ENCODE results near the gene ZSCAN5B. TPM values are rescaled to one million over a fixed set of nuclear protein-coding genes. Genes with fewer than 3 reads are reported as not detected.
"Not testable (repeated sequence)": the region's sequence is repeated elsewhere in the genome, so short reads cannot be mapped to it uniquely, and the experiment has no call there.

Gene ZSCAN5B, protein sequence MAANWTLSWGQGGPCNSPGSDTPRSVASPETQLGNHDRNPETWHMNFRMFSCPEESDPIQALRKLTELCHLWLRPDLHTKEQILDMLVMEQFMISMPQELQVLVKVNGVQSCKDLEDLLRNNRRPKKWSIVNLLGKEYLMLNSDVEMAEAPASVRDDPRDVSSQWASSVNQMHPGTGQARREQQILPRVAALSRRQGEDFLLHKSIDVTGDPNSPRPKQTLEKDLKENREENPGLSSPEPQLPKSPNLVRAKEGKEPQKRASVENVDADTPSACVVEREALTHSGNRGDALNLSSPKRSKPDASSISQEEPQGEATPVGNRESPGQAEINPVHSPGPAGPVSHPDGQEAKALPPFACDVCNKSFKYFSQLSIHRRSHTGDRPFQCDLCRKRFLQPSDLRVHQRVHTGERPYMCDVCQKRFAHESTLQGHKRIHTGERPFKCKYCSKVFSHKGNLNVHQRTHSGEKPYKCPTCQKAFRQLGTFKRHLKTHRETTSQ
- total RNA-seq (2012; rRNA removed) = under 0.01 TPM in 1 of 2 replicates, not detected in the other

DNA sequence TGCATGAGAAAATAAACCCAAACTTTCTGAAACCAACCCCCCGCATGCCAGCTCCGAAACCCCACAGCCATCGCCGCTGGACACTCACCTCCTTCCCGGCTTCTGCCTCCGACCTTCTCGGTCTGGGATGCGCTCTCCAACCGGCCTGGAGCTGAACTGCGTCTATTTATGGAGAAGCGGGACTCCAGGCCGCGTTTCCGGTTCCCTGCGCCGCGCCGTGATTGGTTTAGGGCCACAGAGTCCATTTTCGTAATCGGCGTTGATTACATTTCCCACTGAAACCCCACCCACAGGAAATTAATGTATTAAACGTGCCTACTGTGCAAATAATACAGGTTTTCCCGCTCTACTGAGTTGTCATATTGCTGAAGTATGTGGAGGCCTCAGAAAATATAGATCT is at the start of gene ZSCAN5B:
ZSCAN5B (minus strand) TSS at position 138 of the 400 bp plus-strand sequence. CDS start 4,731 bp downstream, outside the sequence.
- H3K27me3 ChIP-seq (ENCODE audit: control insufficient read depth, insufficient read depth, low read length); H3K4me2 ChIP-seq (ENCODE audit: low read length); H3K9me3 ChIP-seq (replicated peaks; ENCODE audit: low read length): not testable (repeated sequence)

GRCh38 chr19:56245764-56246163 is 48.2 kb upstream of the ZSCAN5B start:
- not testable (repeated sequence) for H3K9me3 ChIP-seq (replicated peaks; ENCODE audit: low read length); H3K9ac ChIP-seq (ENCODE audit: low read depth, low read length); H3K4me1 ChIP-seq (ENCODE audit: control insufficient read depth, insufficient read depth, low read length); H3K4me3 ChIP-seq (ENCODE audit: low read length); H3K36me3 ChIP-seq (ENCODE audit: insufficient read depth, low read length); H3K4me2 ChIP-seq (ENCODE audit: low read length); H3K27me3 ChIP-seq (ENCODE audit: control insufficient read depth, insufficient read depth, low read length)

More for the DNA sequence above, at the start of gene ZSCAN5B:
- not testable (repeated sequence) for H3K4me1 ChIP-seq (ENCODE audit: control insufficient read depth, insufficient read depth, low read length); H3K4me3 ChIP-seq (ENCODE audit: low read length); H3K9ac ChIP-seq (ENCODE audit: low read depth, low read length); H3K36me3 ChIP-seq (ENCODE audit: insufficient read depth, low read length)

DNA sequence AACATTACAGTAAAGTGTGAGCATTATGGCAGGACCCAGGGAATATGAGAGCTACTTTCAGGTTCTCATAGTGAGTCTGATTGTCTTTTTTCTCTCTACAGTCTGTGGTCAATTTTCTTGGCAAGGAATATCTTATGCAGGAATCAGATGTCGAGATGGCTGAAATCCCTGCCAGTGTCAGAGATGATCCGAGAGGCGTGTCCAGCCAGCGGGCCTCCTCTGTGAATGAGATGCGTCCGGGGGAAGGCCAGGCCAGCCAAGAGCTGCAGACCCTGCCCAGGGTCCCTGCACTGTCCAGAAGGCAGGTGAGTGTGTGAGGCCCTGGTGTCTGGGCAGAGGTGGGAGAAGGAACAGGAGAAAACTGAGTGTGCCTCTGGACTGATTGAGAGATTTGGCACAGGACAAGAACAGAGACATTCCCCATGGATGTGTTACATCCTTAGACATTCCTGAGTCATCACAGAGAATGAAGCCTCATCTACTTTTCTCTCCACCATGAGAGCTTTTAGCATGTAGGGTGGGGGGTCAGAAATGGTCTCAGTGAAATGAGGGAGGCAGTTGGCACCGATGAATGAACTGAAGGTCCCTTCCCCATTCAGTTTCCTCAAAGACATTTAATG is 47.6 kb upstream of the ZSCAN5B start:
- H3K9me3 ChIP-seq (replicated peaks; ENCODE audit: low read length) = no peaks in the 10 kb centered on the region
- no peaks in the 10 kb centered on the region for H3K4me1 ChIP-seq (ENCODE audit: control insufficient read depth, insufficient read depth, low read length)
- no peaks in the 10 kb centered on the region for H3K27me3 ChIP-seq (ENCODE audit: control insufficient read depth, insufficient read depth, low read length)
- H3K36me3 ChIP-seq (ENCODE audit: insufficient read depth, low read length) = no peaks in the 10 kb centered on the region
- no peak overlapping the region for H3K9ac ChIP-seq (ENCODE audit: low read depth, low read length)
- peak overlapping the region; percentile 19 for H3K4me3 ChIP-seq (ENCODE audit: low read length)
- peak overlapping the region; percentile 61 for H3K4me2 ChIP-seq (ENCODE audit: low read length)

DNA sequence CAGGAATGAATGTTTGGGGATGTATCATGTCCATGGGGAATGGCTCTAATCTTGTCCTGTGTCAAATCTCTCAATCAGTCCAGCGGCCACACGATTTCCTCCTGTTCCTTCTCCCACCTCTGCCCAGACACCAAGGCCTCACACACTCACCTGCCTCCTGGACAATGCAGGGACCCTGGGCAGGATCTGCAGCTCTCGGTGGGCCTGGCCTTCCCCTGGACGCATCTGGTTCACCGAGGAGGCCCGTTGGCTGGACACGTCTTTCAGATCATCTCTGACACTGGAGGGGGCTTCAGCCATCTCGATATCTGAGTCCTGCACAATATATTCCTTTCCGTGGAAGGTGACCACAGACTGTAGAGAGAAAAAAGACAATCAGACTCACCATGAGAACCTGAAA is 25.9 kb upstream of the ZSCAN5B start:
- H3K36me3 ChIP-seq (ENCODE audit: insufficient read depth, low read length) = no peaks in the 10 kb centered on the region
- H3K4me2 ChIP-seq (ENCODE audit: low read length) = no peak overlapping the region

DNA sequence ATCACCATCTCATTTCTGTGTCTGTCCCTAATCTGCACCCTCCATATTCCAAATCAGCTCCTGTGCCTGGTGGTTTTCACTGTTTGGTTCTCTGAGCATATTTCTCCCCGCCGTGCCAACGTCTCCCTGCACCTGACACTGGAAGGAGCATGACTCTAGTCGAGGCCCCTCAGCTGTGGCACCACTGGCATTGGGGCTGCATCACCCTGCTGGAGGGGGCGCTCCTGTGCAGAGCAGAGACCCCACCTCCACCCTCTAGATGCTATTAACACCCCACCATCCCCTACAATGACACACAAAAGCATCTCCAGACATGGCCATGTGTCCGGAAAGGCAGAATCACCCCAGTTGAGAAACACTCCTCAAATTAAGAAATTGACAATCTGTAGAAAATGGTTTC is 25.3 kb upstream of the ZSCAN5B start:
- no peaks in the 10 kb centered on the region for H3K9me3 ChIP-seq (replicated peaks; ENCODE audit: low read length)
- H3K4me3 ChIP-seq (ENCODE audit: low read length) = no peak overlapping the region
- no peaks in the 10 kb centered on the region for H3K27me3 ChIP-seq (ENCODE audit: control insufficient read depth, insufficient read depth, low read length)
- no peaks in the 10 kb centered on the region for H3K4me1 ChIP-seq (ENCODE audit: control insufficient read depth, insufficient read depth, low read length)
- no peak overlapping the region for H3K4me2 ChIP-seq (ENCODE audit: low read length)
- H3K36me3 ChIP-seq (ENCODE audit: insufficient read depth, low read length) = no peaks in the 10 kb centered on the region
- H3K9ac ChIP-seq (ENCODE audit: low read depth, low read length) = no peak overlapping the region

More for the DNA sequence above, 25.9 kb upstream of the ZSCAN5B start:
- H3K9me3 ChIP-seq (replicated peaks; ENCODE audit: low read length) = no peaks in the 10 kb centered on the region
- H3K9ac ChIP-seq (ENCODE audit: low read depth, low read length) = no peak overlapping the region
- H3K4me3 ChIP-seq (ENCODE audit: low read length) = no peak overlapping the region
- no peaks in the 10 kb centered on the region for H3K4me1 ChIP-seq (ENCODE audit: control insufficient read depth, insufficient read depth, low read length)
- H3K27me3 ChIP-seq (ENCODE audit: control insufficient read depth, insufficient read depth, low read length) = no peaks in the 10 kb centered on the region

GRCh38 chr19:56221851-56222250 is 24.3 kb upstream of the ZSCAN5B start:
- no peaks in the 10 kb centered on the region for H3K27me3 ChIP-seq (ENCODE audit: control insufficient read depth, insufficient read depth, low read length)
- H3K4me2 ChIP-seq (ENCODE audit: low read length) = no peak overlapping the region
- no peaks in the 10 kb centered on the region for H3K9me3 ChIP-seq (replicated peaks; ENCODE audit: low read length)
- peaks cover 9% of the 10 kb centered on the region for H3K4me1 ChIP-seq (ENCODE audit: control insufficient read depth, insufficient read depth, low read length)
- no peaks in the 10 kb centered on the region for H3K36me3 ChIP-seq (ENCODE audit: insufficient read depth, low read length)
- H3K4me3 ChIP-seq (ENCODE audit: low read length) = no peak overlapping the region
- H3K9ac ChIP-seq (ENCODE audit: low read depth, low read length) = no peak overlapping the region

GRCh38 chr19:56221442-56221841 is 23.9 kb upstream of the ZSCAN5B start:
- H3K36me3 ChIP-seq (ENCODE audit: insufficient read depth, low read length); H3K27me3 ChIP-seq (ENCODE audit: control insufficient read depth, insufficient read depth, low read length); H3K4me3 ChIP-seq (ENCODE audit: low read length); H3K9me3 ChIP-seq (replicated peaks; ENCODE audit: low read length); H3K9ac ChIP-seq (ENCODE audit: low read depth, low read length); H3K4me2 ChIP-seq (ENCODE audit: low read length); H3K4me1 ChIP-seq (ENCODE audit: control insufficient read depth, insufficient read depth, low read length): not testable (repeated sequence)

DNA sequence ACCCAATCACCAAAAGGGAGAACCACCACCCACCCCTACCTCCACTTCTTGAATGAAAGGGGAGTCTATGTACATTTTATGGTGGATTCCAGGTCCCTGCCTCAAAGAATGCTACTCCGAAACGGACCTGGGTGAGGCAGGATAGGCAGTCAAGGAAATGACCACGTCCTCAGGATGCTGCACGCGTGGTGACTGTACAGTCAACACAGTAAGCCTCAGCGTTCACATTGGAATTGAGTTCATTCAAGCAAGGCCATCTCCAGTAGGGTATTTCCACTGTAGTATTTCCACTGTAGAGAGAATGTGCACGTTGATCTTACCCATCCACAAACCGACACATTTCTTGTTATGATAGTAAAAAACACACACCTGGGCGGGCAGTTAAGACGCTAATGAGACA is 21.4 kb upstream of the ZSCAN5B start:
- H3K4me2 ChIP-seq (ENCODE audit: low read length) = no peak overlapping the region
- H3K9me3 ChIP-seq (replicated peaks; ENCODE audit: low read length) = no peaks in the 10 kb centered on the region
- peaks cover 3% of the 10 kb centered on the region for H3K27me3 ChIP-seq (ENCODE audit: control insufficient read depth, insufficient read depth, low read length)
- H3K36me3 ChIP-seq (ENCODE audit: insufficient read depth, low read length) = no peaks in the 10 kb centered on the region
- no peak overlapping the region for H3K9ac ChIP-seq (ENCODE audit: low read depth, low read length)
- peaks cover 9% of the 10 kb centered on the region for H3K4me1 ChIP-seq (ENCODE audit: control insufficient read depth, insufficient read depth, low read length)
- no peak overlapping the region for H3K4me3 ChIP-seq (ENCODE audit: low read length)

DNA sequence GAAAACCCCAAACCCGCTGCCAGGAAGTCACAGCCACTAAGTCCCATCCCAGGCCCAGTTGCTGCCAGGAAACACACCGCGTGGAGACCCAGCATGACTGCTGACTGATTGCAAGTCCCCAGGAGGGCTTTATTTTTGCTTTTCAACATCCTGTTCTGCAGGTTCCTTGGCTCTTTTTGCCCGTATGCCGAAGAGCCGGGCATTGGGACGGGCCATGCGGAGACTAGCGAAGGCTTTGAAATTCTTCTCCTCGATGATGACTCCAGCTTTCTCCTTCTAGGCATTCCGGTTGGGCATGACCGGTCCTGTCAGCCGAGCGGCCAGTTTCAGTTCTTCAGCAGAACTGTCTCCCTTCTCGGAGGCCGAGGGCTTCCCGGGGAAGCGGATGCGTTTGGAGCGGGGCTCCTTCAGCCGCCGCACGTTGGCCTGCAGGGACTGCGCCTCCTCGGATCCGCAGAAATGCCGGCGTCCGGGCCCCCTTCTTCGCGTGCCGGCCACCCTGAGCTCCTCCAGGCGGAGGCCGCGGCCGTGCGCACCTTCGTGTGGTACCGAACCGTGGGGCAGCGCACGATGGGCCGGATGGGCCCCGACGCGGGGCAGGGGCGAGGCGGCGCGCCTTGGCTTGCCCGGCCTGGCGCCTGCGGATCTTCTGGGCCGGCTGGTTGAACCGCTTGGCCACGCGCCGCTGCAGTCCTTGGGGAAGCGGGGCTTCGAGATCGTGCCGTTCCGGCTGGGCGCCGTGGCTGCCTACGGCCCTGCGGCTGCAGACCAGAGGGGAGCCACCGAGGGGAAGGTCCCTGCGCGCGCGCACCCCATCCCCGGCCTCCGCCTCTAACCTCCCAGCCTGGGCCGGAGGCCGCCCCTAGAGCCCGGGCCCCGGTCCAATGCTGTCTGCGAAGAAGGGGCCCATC is 19.7 kb upstream of the ZSCAN5B start:
- Histone ChIP-seq H3K4me3 (ENCODE audit: low read length) (peak overlapping the region; percentile 64), H3K9ac (ENCODE audit: low read depth, low read length) (peak overlapping the region; percentile 54), H3K4me2 (ENCODE audit: low read length) (peak overlapping the region; percentile 86), H3K9me3 (replicated peaks; ENCODE audit: low read length) (no peaks in the 10 kb centered on the region), H3K27me3 (ENCODE audit: control insufficient read depth, insufficient read depth, low read length) (peaks cover 3% of the 10 kb centered on the region), H3K4me1 (ENCODE audit: control insufficient read depth, insufficient read depth, low read length) (peaks cover 9% of the 10 kb centered on the region), H3K36me3 (ENCODE audit: insufficient read depth, low read length) (no peaks in the 10 kb centered on the region)

DNA sequence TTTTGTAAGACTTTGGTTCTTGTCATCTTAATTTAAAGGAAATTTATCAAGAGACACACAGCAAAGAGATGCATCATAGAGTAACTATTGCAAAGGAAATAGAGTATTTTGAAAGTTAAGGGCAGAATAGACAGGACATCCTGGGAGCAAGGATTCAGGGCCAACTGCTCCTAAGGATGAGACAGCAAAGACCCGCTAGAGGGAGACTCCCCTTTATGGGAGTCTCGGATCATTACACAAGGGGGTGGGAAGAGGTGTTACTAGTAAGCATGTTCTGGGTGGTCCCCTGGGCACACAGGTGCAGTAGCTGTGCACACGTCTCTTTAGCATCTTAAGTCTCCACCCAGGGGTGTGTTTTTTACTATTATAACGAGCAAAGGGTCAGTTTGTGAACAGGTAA is 14.1 kb upstream of the ZSCAN5B start:
- peaks cover 3% of the 10 kb centered on the region for H3K27me3 ChIP-seq (ENCODE audit: control insufficient read depth, insufficient read depth, low read length)
- no peaks in the 10 kb centered on the region for H3K9me3 ChIP-seq (replicated peaks; ENCODE audit: low read length)
- H3K4me3 ChIP-seq (ENCODE audit: low read length) = no peak overlapping the region
- no peak overlapping the region for H3K9ac ChIP-seq (ENCODE audit: low read depth, low read length)
- no peak overlapping the region for H3K4me2 ChIP-seq (ENCODE audit: low read length)
- H3K4me1 ChIP-seq (ENCODE audit: control insufficient read depth, insufficient read depth, low read length) = no peaks in the 10 kb centered on the region
- H3K36me3 ChIP-seq (ENCODE audit: insufficient read depth, low read length) = no peaks in the 10 kb centered on the region

DNA sequence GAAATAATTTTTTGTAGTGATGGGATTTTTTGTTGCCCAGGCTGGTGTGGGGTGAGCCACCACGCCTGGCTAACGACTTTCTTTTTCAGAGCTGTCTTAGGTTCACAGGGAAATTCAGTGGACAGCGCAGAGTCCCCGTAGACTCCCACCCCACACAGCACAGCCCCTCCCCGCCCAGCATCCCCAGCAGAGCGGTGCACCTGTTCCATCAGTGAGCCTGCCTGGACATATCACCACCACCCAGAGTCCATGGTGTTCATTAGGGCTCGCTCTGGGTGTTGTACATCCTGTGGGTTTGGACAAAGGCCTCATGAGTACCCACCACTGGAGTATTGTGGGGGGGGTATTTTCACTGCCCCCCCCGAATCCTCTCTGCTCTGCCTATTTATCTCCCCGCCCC is 12.5 kb upstream of the ZSCAN5B start:
- H3K27me3 ChIP-seq (ENCODE audit: control insufficient read depth, insufficient read depth, low read length); H3K4me1 ChIP-seq (ENCODE audit: control insufficient read depth, insufficient read depth, low read length); H3K9ac ChIP-seq (ENCODE audit: low read depth, low read length); H3K4me3 ChIP-seq (ENCODE audit: low read length); H3K9me3 ChIP-seq (replicated peaks; ENCODE audit: low read length); H3K4me2 ChIP-seq (ENCODE audit: low read length); H3K36me3 ChIP-seq (ENCODE audit: insufficient read depth, low read length): not testable (repeated sequence)

Data from skeletal muscle satellite cell (primary cell).